Stimulated activated CD8-positive, alpha-beta memory T cell treated with anti-CD3 and anti-CD28 coated beads, Interleukin-12 subunit alpha, Interleukin-12 subunit beta, amount 100 ng/mL, for 24 hours (primary cell): ENCODE results near the gene C12orf56.

Source experiments
- DNase-seq: peaks from one replicate; pipeline ENCODE4 v3.0.0-alpha.2; 2020; ENCODE audit errors: extremely low read depth

C12orf56 gene, protein sequence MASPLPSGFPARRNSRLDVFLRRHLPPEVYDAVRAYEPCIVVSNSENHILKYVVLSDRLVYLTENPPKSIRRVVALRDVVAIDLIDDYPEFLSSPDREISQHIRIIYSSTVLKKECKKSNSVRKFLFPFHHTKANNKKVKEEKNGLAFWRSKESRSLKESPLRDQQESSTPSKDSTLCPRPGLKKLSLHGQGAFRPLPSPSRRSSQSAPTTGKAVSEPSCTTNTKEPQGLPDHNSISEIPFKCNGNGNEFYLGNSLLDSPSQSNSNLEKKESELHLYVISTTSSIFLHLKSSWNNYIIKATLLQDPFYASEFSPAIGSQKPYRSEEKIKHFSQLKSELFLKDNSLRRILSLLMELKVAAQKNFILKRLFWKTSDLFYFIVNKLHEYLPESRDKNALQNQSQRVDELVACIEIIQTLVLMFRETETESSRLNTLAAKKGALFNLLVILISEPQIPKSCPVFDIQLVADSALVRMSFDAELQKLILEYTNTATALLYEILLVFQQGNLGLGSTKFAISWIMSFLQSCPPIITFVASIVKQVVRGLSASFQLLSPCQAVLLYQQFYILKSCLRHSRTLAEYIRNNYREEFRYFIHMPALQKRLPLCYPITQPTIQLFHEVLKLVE

DNA sequence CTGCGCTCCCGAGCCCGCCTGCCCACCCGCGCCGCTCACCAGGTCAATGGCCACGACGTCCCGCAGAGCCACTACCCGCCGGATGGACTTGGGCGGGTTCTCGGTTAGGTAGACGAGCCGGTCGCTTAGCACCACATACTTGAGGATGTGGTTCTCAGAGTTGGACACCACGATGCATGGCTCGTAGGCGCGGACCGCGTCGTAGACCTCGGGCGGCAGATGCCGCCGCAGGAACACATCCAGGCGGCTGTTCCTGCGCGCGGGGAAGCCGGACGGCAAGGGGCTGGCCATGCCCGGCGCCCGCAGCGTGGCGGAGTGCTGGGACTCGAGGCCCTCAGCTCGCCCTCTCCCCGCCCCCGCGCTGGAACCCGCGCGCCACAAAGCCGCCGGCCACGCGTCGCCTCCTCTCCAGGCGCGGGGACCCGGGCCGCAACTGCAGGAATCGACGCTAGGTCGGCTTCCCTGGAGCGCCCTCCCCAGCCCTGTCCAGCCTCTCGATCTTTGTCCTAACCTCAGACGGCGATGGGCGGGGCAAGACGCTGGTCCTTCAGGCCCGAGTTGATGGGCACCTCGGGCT, at the start of gene C12orf56:
Gene C12orf56 (minus strand): TSS at position 484 of the 577 bp plus-strand sequence. CDS start 193 bp downstream, at position 291.
- DNase-seq, result no peak

DNA sequence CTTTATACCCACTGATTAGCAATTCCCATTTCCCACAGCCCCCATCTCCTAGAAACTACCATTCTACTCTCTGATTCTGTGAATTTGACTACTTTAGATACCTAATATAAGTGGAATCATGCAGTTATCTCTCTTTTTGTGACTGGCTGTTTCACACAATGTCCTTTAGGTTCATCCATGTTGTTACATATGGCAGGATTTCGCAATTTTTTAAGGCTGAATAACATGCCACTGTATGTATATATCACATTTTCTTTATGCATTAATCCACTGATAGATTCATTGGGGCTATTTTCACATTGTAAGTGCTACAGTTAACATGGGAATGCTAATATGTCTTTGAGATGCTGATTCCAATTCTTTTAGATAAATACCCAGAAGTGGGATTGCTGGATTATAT, 49.5 kb upstream of the C12orf56 start:
- DNase-seq, result no peak

DNA sequence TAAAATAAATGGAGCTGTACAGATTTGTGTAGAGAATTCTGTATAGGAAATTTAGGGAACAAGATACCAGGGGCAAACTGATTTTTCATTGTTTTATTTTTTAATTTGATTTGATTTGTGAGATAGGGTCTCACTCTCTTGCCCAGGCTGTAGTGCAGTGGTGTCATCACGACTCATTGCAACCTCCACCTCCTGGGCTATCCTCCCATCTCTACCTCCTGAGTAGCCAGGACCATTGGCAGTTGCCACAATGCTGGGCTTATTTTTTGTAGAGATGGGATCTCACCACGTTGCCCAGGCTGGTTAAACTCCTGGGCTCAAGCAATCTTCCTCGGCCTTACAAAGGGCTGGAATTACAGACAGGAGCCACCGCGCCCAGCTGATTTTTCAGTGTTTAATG, 43.4 kb upstream of the C12orf56 start:
- no peak for DNase-seq

DNA sequence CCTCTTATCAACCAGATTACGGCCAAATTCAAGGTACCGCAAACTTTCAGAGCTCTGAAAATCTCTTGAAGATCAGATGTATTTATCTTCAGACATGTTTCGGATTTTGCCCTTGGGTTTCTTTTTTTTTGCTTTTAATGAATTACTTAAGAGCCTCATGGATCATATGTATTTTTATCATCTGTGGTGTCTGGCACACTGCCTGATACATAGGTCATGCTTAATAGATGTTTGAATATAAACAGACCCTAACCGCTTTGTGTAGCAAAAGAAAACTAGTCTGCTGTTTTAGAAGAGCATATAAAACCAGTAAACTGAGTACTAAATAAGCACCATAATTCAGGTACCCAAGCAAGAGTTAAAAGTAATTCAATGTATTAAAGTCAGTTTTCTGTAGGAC, 41.2 kb upstream of the C12orf56 start:
- no peak for DNase-seq

DNA sequence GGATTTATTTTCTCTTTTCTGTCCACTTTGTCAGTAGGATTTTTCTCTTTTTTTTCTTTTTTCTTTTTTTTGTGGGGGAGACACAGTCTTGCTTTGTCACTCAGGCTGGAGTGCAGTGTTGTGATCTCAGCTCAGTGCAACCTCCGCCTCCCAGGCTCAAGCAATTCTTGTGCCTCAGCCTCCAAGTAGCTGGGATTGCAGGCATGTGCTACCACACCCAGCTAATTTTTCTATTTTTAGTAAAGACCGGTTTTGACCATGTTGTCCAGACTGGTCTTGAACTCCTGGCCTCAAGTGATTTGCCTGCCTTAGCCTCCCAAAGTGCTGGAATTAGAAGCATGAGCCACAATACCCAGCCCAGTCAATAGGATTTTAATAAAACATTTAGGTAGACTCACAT, 40.3 kb upstream of the C12orf56 start:
- no peak for DNase-seq

DNA sequence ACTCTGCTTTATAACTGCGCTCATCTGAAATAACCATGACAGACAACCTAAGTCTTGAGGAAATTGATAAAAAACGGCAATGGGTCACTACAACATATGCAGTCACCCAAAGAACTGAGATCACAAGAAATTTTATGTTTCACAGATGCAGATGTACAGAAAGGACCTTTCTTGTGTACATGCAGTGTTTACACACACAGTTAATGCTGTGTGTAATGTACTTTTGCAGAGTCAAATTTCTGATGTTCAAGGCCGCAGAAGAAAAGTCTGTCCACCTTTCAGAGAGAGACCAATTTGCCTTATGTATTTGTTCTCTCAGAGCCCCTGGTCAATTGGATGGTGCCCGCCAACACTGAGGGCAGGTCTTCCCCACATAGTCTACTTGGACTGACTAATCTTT, 38.4 kb upstream of the C12orf56 start:
- DNase-seq, result no peak

DNA sequence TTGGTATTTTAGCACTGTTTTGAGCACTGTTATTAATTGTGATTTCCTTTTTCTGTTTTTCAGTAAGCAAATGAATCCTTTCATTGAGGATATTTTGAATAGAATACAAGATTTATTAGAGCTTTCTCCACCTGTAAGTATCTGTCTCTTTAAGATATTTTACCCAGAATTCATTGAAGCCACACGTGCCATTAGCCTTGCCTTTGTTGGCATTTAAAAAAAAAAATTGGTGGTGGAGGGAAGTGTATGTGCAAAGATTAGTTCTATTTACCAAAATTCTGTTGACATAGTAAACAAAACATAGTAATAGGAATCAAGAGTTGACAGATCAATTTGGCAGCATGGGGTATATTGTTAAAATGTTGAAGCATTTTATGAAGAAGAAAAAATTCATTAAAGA, 37.4 kb upstream of the C12orf56 start:
- DNase-seq, result no peak

DNA sequence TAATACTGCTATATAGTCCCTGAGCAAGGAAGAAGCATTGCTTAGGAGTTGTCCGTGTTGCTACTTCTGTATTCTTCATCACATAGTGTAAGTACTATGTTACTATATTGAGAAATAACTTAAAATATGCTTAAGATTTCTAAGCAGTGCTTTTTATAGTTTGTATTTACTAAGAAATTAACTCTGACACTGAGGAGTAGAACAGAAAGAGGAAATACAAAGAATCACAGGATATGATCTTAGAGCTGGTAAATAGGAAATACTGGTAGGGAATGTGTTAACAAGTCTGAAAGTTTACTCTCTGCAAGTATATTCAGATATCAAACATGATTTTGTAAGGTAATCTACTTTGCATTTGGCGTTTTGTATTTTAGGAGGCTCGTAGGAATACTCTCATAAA, 29.1 kb upstream of the C12orf56 start:
- no peak for DNase-seq

DNA sequence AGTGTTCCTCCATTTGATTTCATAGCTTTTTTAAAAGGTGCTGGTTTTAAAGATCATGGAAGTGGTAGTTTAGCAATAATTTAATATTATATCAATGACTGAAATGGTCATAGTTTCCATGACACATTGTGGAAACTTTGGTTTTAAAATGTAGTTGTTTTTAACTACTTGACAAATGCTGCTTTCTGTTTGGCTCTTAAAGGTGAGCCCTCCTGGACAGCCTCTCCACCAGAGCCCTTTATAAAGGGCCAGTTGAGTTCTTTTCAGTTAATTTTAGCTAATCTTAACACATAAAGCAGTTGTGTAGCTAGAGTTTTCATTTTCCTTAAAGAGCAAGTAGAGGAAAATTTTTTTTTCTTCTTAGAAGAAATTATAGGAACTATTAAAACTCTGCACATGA, 27.7 kb upstream of the C12orf56 start:
- no peak for DNase-seq

DNA sequence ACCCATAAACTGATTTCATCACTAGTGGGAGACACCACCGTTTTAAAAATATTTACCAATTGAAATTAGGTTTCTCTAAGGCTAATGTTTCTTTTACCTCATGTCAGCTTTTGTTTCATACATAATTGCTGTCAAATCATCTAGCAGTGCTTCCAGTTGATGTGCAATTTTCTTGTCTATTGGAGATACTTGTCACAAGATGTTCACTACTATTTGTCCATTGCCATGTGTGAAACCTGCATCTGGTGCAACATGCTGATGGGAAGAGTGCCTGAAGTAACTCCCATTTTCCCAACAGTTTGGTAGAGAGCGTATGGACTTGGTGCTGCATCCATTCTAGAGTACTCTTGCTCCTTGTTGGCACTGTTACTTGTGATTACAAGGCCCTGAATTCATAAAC, 23.3 kb upstream of the C12orf56 start:
- no peak for DNase-seq

DNA sequence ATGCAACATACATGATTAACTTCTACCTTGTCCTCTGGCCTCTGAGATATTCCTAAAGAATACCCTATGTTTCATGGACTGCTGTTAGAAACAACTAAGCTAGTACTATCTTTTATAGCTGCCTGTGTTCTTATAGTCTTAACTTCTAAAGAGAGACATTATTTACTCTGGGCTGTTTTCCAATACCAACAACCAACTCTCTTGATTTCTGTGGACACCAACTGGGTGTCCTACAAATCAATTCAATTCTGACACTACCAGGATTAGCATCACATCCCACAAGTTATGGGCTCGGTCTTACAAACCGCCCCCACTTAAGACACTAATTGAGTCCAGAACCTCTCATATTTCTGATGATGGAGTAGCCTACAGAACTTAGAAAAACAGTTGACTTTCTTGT, 21.9 kb upstream of the C12orf56 start:
- DNase-seq, result no peak

DNA sequence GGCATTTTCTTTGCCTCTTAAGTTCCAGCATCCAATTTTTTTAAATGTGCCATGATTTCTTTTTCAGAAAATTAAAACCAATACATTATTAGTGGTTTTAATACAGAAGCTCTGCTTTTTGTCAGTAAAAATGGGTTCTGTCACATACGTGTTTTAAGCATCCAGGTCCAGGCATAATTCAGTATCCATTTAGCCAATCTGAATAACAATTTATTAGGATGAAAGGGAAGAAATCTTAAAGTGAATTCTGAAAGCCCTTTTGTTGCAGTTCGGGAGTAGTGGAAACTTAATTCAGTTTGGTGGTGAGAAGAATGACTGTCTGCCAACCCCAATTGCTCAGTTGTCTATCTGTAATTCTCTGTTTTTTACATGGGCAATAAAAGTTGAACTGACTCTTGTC, 20.9 kb upstream of the C12orf56 start:
- no peak for DNase-seq

DNA sequence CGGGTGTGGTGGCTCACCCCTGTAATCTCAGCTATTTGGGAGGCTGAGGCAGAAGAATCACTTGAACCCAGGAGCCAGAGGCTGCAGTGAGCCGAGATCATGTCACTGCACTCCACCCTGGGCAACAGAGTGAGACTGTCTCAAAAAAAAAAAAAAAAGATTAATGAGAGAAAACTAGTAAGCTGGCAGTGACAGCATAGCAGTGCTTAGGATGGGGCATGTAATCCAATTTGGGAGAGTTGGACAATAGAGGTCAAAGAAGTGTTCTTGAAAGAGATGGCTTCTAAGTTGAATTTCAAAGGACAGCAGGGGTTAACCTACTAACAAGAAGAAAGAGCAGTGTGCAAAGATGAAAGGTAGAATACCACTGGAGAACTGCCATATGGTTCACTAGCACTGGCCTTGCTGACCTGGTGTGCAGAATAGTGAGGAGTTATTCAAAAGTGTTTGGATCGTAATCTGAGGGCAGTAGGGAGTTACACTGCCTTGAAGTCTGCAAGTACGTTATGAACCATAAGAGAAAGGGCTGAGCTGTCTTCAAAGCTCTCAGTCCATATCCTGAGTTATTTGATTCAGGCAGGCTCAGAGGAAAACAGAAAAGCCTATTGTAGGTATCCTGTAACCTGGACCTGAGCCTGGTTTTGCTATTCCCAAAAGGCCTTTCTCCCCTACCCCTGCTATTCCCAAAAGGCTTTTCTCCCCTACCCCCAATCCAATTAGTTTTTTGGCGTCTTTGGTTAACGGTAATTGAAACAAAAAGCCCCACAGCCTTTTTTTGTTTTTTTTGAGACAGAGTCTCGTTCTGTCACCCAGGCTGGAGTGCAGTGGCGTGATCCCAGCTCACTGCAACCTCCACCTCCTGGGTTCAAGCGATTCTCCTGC, 17.0 kb upstream of the C12orf56 start:
- DNase-seq, result no peak

DNA sequence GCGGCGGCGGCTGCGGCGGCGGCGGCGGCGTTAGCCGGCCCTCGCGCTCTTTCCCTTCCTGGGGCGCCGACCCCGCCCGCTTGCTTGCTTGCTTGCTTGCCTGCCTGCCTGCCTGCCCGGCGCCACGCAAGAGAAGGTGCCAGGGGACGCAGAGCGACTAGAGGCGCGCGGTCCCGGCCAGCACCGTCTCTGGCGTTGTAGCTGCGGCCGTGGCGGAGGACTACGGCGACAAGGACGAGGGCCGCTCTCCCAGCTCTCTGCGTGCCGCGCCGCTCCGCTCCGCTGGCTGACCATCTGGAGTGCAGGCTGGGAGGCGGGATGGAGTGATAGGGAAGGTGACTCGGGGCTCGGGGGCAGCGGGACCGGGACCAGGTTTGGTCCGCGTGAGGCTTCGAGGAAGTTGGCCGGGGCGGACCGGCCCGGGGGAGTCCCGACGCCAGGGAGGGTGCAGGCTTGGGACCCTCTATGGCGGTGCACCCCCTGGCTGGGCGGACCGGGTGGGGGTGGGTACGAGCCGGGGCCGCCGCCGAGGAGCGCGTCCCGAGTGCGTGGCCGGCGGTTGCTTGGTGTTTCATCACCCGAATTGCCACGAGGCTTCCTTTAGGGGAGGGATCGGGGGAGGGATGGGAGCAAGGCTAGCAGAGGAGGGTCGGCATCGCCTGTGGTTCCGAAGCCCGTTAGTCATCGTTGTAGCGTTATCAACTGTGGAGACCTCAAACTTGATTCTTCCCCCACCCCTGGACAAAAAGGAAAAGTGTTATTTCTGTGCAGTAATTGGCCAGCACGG, 14.1 kb upstream of the C12orf56 start:
- DNase-seq, result peak; percentile 59

DNA sequence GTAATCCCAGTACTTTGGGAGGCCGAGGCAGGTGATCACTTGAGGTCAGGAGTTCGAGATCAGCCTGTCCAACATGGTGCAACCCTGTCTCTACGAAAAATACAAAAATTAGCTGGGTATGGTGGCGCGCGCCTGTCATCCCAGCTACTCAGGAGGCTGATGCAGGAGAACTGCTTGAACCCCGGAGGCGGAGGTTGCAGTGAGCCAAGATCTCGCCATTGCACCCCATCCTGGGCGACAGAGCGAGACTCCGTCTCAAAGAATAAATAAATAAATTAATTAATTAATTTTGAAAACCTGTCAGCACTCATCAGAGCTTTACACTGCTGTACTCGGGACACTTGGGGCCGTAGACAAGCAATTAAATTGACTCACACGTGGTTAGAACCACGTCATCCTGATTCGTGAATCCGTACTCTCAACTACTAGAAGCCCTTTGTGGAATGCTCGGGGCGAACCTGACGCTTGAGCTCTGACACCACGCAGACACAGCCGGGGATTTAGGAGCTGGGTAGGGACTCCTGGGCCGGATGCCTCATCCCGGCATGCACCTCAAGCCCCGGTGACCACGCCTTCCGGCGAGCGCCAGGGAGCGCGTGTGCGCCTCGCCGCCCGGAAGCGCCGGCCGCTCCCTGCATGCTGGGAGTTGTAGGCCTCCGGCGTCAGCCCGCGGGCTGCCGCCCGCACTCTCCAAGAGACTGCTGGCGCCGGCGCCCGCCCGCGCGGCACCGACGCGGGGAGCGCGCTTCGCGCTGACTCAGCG, 13.3 kb upstream of the C12orf56 start, which contains the start of gene XPOT:
Gene XPOT (plus strand): TSS at position 686 of the 763 bp plus-strand sequence. CDS start 5,644 bp downstream, outside the sequence.
- peak; percentile 82 for DNase-seq

DNA sequence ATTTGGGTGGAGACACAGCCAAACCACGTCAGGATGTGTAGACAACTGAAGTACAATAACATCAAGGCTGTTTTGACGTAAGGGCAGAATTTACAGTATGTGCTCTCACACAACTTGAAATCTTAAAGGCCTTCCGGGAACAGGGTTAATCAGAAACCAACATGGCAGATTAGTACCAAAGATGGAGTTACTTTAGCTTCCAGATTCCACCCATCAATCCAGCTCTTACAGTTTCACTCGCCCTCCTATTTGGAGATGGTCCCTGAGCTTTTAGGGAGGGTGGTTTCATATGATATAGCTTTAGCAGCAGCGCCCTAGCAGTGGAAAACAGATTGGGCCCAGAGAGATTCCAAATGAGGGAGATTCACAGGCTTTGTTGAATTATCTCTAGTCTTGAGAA, 11.6 kb upstream of the C12orf56 start:
- no peak for DNase-seq

DNA sequence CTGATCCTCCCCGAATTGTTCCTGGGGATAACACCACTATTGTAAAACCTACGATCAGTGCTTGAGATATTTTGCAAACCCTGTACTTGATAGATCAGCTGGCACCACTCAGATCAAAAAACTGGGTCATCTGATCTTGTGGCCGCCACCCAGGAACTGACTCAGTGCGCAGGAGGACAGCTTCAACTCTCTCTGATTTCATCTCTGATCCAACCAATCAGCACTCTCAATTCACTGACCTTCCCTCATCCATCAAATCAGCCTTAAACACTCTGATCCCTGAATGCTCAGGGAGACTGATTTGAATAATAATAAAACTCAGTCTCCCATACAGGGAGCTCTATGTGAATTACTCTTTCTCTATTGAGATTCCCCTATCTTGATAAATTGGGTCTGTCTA, 9.5 kb upstream of the C12orf56 start:
- no peak for DNase-seq

DNA sequence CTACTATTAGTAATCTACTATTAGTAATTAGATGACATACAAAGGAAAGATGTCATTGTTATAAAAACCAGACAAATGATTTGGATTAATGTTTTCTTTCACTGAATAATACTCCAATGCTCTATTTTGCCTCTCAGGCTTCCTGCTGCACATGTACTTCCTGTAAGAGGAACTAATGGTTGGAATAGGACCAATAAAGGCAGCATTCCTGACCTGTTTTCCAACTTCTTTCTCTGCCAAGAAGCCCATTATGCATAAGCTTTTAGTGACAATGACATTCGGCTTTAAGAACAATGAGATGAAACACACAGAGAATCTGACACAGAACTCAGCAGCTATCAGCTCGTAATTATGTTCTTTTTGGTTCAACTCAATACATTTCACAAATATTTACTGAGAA, 5.2 kb upstream of the C12orf56 start:
- DNase-seq, result no peak

DNA sequence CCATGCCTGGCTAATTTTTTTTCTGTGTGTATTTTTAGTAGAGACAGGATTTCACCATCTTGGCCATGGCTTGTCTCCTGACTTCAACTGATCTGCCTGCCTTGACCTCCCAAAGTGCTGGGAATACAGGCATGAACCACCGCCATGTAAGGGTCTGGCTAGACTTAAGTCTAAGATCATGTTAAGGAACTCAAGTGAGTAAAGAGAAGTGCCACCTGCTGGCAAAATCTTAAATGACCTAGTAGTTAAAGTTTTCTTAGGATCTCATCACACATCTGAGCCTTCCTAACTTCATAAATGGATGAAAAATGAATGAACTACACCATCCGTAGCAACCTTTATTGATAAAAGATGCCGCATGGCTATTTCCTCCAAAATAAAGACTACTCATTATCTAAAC, 1.7 kb upstream of the C12orf56 start:
- no peak for DNase-seq

DNA sequence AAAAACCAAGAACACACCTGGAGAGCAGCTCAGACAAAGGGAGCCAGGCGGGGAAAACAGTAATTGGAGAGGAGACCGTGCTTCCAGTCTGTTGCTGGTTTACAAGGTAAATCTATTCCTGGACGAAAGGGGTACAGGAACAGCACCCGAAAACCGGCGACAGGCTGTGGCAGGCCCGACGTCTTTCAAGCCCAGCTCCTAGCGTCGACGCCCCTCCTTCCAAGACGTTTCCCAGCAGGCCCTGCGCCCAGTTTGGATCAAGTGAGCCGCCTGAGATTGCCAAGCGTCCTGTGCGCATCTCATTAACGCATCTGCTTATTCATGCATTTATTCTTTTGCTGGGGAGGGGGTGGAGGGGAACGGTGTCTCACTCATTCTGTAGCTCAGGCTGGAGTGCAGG, 1.4 kb downstream of the C12orf56 start:
- DNase-seq, result no peak
